Limb (tissue), 2 donors: ENCODE results near the gene HAUS7.

Experiments used
- DNase-seq, 2 donors: peaks; one replicate each; pipeline ENCODE4 v3.0.0-alpha.2; 2016; ENCODE audit errors: extremely low spot score in 2 of 2

The HAUS7 gene

DNA sequence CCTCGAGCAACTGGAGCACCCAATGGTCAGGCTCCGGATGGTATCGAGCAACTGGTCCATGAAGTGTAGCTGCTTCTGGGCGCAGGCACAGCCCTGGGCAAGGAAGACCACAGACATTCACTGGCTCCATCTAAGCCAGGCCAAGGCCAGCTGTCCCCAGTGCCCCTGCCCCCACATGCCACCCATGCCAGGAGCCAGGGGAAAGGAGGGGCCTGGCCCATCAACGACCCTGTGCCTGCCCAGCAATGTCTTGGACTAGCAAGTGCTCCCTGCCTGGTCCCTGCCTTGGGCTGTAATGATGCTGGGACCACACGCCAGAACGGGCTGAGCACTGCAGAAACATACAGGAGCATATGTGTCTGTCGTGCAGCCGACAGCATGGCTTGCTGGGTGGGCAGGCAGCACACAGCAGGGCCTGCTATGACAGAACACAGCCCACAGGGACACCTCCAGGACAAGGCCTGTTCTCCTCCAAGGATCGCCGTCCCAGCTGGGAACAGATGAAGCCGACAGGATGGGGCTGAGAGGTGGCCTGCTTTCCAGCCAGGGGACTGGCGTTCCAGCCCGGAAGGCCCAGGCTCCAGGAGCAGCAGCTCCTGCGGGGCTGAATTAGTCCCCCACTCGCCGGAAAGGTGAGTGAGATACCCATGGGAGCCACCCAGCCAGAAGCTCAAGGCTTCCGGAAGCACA is 13.1 kb downstream of the HAUS7 start:
- no peak for DNase-seq

DNA sequence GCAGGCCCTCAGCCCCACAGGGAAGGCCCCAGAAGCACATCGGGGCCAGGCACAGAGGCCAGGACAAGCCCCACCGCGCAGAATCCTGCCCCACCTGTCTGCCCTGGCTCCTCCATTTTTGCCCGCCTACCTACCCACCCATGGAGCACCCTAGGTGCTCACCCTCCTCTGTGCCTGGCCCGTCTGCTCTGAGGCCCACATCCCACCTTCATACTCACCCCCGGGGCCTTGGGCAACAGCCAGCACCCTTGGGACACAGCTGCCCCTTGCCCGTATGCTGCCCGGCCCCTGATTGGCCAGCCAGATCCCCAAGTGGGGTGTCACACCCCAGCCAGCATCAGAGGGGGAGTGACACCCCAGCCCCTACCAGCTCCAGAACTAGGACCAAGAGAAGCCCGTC is 13.7 kb downstream of the HAUS7 start:
- no peak for DNase-seq

DNA sequence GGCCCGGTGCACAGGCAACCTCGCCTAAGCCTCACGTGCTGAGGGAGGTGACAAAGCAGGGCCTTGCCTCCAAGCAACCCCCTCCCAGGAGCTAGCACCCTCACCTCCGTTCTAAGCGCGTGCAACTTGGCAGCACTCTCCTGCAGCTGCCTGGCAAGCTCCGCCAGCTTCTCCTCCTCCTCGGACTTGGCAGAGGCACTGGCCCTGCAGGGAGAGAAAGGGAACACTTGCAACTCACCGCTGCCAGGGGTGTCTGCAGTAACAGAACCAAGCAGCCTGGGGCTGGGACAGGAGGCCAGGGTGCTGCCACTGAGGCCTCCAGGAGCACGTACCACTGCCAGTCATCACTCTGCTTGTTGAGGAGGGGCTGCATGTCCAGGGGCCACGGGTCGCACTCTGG is 14.2 kb downstream of the HAUS7 start:
- no peak for DNase-seq

DNA sequence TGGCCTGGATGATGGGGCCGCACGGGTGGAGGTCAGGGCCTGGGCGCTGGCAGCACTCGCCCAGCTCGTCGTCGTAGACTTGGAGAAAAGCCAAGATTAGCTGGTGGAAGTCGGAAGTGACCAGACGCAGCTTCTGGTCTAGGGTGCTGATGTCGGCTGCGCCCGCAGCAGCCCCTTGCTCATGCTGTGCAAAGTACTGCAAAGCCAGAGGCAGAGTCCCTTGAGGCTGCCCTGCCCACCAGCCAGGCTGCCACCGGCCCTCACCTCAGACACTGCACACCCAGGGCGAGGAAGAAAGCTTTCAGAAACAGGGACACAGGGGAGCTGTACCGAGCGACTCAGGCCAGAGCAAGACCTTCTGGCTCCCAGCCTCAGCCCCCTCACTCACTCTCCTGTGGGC is 14.8 kb downstream of the HAUS7 start:
- DNase-seq = no peak

DNA sequence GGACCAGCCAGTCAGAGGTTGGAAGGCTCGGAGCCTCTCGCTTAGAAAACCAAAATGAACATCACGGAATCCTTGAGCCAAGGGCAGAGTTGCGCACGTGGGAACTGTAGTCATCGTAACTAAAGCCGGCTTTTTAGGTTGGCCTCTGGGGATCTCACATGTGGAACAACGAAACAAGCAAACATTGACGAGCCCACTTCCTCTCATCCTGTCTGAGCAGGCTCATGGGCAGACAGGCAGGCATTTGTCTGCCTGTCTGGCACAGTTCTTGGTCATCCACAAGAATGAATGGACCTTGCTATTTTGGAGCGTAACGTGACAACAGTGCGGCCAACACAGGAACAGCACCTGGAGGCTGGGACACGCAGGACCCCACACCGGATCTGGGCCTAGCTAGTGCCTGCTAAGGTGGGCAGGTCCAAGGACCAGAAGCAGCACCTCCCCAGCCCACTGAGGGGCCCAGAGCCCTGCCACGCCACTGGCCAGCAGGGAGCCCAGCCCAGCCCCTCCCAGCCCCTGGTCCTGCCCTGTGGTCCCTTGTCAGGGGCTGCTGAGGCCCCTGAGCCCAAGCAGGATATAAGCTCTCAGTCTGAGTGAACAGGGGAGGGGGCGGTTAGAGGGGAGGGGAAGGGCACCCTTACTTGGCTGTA is 15.3 kb downstream of the HAUS7 start:
- DNase-seq = no peak

DNA sequence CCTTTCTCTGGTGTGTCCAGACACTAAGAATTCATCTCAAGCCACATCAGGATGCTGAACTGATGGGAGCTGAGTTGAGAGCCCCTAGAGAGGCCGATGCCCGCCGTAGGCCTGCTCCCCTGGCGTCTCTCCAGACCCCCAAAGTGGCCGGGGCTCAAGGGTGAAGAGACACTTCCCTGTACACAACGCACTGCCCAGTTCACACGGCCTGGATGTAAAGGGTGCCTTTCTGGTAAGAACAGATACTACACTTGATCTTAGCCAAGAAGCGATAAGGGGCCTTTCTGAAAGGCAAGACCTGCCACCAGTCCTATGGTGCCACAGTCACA is 19.5 kb downstream of the HAUS7 start:
- DNase-seq = no peak

DNA sequence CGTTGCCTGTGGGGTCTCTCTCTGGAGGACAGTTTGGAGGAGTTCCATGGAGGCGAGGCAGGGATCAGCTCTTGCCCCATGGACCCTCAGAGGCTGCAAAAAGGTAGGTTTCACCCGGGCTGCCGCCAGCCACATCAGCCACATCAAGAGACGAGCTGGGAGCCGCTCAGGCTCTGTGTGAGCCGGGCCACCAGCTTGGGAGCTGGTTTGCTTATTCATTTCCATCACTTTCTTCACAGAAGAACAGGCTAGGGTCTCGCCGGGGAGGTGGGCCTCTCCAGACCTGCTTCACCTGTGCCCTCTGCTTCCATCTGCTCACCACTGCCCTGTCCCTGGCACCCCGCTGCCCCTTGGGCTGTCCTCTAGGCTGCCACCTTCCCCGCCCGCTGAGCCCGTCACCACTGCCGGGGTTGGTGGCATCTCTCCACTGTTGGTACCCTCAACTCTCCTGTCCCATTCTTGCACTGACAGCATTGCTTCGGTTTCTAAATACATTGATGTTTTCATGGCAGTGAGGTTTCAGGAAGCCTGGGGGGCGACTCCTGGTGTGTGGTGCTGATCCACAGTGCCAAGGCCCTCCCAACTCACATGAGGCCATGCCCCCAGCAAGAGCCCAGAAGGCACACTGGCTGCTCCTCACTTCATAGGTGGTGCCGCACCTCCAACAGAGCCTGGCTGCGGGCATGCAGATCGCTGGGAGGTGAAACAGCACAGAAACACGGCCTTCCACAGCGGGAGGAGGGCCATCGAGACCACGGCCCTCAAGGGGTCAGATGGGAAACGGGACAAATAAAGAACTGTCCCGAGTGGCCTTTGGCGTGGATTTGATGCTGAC is 20.0 kb downstream of the HAUS7 start:
- no peak for DNase-seq

DNA sequence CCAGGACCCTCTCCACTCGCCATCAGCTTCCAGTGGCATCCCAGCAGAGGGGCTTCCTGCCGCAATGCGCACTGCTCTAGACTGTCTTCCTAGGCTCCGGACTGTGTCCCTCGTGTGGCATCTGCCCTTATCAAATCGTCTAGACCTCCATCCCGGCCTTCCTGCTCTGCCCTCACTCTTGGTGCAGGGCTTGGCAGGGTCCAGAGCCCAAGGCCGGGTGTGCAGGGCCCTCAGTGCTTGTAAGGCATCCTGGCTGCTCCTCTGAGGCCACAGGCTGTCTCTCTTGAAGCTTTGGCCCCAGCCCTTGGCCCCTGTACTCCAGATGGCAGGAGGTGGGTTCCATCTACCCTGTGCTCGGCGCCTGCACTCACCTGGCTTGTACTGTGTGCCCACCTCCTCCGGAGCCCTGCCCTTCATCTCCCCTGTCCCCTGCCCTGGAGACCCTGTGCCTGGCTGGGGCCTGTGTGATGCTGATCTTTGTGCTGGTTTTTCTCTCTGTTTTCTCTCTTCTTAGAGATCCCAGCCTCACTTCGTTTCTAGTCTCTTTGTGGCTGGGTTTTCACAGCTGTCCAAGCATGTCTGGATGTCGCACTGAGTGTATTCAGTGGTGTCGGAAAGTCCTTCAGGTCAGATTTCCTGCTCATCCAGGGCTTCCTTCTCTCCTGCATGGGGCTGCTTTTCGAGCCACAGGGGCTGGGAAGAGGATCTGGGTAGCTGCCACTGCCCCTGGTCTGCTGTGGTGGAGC is 20.8 kb downstream of the HAUS7 start:
- no peak for DNase-seq

DNA sequence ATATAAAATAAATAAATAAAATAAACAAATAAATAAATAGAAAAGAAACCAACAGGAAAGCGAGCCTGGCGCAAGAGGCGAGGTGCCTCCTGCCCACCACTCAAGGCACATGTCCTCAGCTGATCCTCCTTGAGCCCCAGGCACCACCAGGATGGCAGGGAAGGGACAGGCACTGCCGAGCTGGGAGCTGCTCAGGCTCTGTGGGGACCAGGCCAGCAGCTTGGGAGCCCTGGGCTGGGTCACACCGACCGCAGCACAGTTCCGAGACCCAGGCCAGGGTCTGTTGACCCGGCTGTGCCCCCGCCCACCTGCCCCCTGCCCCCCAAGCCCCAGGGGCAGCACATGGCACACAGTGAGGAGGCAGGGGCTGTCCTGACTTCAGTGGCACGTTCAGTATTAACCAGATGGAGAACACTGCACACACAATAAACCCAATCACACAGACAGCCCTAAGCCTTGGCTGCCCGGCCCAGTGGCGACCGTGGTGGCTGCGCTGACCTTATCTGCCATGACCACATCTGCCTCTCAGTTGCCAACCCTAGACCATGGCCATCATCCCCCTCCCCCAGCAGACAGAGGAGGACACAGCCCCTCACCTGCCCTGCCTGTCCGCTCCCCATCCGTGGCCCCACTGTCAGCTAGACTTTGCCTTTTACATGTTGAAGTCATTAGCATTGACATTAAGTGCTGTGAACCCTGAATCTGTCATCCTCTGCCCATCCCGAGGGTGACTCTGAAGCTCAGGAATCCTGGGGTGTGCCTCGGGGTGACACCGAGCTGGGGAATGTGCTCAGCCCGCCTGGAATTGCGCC is 21.6 kb downstream of the HAUS7 start:
- DNase-seq = no peak

DNA sequence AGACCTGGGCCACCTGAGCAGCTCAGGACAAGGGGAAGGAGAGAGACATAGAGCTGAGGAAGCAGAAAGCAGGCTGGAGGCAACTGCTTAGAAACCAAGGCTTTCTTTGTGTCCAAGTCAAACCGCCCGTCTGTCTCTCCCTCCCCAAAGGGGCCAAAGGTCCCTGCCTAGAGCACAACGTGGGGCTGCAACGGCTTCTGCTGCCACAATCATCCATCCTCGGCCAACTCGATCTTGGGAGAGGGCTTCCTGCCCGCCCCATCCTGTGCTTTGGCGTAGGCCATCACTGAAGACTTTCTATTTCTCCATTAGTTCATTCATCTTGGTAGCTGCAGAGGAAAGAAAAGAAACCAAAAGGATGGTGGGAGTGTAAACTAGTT is 22.8 kb downstream of the HAUS7 start:
- DNase-seq = no peak

DNA sequence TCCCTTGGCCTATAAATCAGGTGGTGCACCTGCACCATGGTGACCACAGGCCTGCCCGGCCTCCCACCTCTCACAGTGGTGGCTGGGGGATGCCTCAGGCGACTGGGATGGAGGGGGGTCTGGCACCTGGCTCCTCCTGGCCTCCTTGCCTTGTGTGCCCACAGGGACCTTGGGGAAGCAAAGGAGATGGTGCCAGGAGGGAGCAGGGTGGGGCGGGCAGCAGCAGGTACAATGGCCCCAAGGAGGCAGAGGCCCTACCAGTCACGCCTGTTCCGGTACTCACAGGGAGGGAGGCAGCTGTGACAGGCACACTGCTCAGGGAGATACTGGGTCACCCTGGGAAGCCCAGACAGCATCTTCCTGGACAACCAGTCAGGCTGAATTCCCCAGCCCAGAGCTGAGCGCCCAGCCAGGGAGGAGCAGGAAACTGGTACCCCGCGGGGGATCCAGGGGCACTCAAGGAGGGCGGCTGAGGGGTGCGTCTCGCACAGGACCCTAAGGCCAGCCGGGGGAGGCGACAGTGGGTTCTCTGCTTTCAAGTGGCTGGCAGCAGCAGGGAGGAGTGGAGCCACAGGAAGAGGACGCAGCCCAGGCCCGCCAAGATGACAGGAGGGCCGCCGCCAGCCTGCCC is 23.3 kb downstream of the HAUS7 start:
- no peak for DNase-seq

DNA sequence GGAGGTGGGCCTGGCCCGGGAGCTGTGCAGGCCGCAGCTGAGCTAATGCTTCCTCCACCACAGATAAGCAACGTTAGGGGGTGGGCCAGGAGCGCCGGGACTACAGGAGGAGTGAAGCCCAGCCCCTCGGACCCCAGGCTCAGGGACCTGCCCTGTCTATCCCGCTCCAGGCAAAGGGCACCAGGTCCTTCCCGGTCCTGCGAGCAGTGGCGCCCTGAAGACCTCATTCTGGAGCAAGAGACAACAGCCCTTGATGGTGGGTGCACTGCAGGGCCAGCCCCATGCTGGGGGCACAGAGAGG is 23.8 kb downstream of the HAUS7 start:
- DNase-seq = no peak

DNA sequence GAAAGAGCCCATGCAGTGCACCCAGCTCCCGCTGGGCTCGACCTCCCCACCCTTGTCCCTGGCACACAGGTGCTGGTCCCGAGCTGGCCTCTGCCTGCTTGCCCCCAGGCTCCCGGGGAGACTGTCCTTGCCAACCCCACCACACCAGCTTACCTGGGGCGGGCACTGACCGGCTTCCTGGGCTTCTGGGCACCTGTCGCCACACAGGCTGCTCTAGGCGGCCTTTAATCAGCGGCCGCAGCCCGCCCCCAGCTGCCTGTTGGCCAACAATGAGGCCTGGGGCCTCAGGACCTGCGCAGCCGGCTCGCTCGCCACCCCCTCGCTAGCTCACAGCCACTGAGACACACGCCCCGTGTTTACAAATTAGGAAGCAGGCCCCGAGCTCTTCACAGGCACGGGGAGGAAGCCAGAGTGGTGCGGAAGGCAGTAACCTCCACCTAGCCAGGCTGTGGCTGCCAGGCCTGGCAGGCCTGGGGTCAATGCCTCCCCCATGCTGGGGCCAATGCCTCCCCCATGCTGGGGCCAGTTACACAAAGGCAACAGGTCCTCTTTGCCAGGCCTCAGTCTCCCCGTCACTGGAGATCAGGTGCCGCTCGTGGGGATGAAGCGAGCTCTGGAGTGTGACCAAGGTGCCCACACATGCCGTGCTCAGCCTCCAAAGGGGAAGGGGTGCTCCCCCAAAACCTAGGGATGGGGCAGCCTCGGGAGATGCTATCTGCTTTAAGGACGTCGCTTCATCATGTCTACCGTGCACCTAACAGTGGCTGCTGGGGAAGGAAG is 24.3 kb downstream of the HAUS7 start, which contains the start of gene TREX2:
TREX2 (minus strand) TSS at position 201 of the 780 bp plus-strand sequence. CDS start 626 bp downstream, outside the sequence.
- DNase-seq = no peak

DNA sequence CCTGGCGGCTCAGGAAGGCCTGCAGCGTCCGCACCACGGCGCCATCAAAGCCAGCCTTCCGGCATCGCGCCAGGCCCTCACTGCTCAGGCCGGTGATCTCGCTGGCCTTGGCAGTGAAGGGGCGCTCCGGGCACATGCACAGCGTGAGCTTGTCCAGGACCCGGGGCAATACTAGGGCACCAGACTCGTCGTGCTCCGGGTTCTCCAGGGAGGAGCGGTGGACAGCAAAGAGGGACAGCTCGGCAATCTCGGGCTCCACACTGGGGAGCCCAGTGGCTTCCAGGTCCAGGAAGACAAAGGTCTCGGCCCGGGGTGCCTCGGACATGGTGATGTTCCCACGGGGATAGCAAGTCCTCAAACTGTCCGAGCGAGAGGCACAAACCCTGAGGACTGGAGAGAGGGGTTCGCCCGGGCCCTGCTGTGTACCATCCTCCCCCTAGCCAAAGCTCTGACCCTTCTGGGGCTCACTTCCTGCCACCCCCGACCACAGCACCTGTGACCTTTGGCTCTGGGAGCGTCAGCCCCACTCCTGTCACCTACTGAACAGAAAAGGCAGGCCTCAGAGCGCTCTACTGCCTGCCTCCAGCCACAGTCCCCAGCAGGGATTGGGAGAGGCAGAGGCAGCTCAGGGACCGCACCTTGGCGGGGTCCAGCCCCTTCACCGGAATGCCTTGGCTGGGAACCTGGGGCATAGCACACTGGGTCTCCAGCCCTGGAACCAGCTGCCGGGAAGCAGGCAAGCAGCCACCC is 25.1 kb downstream of the HAUS7 start:
- DNase-seq = no peak

DNA sequence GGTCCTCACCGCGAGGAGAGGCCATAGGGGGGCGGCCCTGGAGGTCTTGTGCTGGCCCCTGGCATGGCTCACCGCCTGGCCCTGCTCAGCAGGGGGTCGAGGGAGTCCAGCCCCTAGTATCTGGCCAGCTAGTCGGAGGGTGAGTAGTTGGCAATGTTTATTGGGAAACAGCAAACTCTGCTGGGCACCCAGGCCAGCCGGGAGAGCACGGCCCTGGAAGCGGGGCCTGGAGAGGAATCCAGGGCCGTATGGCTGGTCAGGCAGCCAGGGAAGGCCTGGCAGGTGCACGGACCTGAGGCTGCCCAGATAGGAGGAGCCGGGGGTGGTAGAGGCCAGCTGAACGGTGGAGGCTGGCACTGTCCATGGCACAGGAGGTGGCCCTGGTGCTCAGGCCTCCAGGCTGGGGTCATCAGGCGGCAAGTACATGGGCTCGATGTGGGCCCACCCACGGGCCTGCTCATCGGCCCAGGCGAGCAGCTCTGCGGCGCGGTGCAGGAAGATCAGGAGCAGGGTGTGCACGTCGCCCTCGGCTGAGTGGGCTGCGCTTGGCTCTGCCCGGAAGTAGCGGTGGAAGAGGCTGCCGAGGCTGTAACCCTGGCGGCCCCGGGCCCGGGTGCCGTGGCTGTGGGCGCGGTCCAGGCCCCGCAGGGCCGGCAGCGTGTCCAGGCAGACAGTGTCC is 25.9 kb downstream of the HAUS7 start:
- no peak for DNase-seq

DNA sequence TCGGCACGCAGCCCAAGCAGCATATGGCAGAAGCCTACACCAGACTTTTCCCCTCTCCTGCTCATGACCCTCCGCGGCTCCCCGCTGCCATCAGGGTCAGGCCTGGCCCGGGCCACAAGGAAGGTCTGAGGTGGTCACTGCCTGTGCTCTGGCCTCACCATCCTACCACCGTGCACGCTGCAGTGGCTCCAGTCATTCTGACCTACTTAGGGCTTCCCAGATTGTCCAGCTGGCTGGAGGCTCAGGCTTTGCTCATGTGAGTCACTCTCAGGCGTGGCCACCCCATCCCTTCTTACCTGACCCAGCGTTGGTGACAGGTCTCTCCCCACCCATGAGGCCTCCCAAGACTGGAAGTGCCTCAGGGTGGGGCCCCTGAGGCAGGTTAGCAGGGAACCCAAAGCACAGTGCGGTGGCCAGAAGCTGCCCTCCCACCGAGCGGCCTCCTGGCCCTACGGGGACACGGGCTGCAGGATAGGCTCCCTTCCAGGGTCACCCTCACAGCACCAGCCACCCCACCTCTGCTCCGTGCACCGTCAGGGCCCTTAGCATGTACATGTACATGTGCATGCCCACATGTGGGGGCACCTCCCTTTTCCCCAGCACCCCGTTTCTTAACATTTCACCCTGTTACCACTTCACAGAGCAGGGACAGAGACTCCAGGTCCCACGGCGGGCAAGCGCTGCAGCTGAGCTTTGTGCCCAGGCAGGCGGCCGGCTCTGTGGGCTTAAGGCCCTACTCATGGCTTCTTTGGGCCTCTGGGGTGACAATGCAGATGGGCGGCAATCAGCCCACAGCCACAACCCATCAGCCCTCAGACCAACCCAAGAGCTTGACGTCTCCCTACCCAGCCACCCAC is 26.7 kb downstream of the HAUS7 start:
- no peak for DNase-seq

DNA sequence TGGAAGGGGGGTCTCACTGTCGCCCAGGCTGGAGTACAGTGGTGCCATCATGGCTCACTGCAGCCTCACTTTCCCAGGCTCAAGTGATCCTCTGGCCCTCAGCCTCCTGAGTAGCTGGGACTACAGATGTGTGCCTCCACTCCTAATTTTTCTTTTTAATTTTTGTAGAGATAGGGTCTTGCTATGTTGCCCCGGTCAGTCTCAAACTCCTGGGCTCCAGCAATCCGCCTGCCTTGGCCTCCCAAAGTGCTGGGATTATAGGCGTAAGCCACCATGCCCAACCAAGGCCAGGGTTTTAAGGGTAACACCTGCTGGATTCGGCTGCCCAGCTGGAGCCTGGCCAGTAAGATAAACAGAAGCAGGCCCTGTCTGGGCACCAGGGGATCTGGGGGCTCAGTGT is 27.9 kb downstream of the HAUS7 start:
- no peak for DNase-seq

DNA sequence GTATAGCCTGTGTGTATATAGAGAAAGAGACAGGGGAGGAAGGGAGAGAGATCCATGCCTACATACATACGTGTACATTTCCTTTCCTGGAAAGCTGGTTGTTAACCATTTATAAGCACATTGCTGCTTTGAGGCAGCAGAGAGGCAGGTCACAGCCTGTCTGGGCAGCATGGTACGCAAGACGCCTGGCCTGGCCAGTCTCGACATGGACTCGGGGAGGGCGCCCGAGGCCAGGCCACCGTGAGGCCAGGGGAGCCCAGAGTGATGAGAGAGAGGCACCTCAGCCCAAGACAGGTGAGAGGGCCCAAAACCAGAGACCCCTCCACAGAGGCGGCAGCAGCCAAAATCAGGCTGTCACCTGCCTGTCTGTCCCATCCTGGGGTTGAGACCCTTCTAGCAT is 28.4 kb downstream of the HAUS7 start:
- DNase-seq = no peak
